Right renal cortex interstitium (tissue), 3 donors: ENCODE measurements around the gene MAOA. TPM values are rescaled to one million over a fixed set of nuclear protein-coding genes. Genes with fewer than 3 reads are reported as not detected.

ENCODE experiments used
- DNase-seq, 3 donors: peaks; one replicate each; pipeline ENCODE4 v3.0.0-alpha.2; 2013; ENCODE audit warnings: low read depth in 3 of 3, low spot score in 2 of 3
- polyA plus RNA-seq, 3 donors: library from polyadenylated mRNA; unstranded; fragments of 120-200 nt; gene quantifications; one replicate each; pipeline ENCODE4 v1.2.1, GENCODE V29; 2013; ENCODE audit not compliant: insufficient read length in 3 of 3

Gene MAOA
- polyA plus RNA-seq, 3 donors = 17.9 to 29.4 (median 19.0) TPM

GRCh38 chrX:43745938-43746721 is 90.0 kb downstream of the MAOA start:
- no peak for DNase-seq

GRCh38 chrX:43747476-43747875 is 91.4 kb downstream of the MAOA start:
- no peak for DNase-seq

DNA sequence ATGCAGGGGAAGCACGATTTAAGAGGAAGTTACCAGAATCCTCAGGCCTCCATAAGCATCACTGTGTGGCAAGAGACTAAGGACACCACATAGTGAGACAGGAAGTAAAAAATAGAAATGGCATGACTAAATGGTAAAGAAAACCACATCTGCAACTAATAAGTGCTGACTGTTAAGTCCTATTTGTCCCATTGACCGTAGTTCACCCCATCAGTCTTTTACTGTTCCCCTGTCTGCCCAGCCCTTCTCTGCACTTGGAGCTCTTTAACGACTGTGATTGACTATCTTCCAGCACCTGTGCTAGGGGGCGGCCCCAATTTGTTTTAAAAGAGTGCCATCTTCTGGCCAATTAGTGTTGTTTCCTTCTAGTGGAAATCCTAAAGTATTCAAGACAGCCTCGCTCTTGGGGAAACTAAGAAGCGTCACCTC is 94.2 kb downstream of the MAOA start:
- DNase-seq = peak in 2 of 3 donors; percentile 1 to 16

DNA sequence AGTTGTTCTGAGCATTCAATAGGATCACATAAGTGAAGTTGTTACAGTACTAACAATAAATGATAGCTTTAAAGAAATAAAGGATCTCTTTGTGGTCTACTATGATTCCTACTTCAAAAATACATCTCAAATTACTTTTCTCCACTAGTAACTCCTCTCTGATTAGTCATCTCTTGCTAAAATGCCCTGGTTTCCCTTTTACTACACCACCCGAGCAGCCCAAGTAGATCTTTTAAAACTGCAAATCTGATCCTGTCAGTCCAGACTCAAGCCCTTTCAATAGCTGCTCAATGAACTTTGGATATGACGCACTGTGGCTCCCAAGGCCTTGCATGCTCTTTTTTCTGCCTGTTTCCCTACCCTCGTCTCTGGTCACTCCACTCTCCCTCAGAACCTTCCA is 97.5 kb downstream of the MAOA start:
- no peak for DNase-seq

DNA sequence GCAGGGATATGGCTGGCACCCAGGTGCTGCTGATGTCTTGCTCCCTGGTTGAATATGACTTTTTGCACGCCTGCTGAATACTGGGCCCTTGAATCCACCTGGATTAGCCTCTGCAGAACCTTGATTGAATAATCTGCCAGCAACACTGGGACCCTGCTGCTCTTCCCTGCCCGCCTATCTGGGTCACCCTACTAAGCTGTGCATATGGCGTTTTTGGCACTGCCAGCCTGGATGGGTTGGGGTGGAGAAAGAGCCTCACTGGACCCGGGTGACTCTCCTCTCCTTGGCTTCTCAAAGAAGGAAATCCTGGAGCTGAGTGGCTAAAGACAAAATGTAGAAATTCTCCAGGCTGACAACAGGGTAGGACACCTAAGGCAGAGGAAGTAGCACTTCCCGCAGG is 100.0 kb downstream of the MAOA start:
- no peak for DNase-seq

DNA sequence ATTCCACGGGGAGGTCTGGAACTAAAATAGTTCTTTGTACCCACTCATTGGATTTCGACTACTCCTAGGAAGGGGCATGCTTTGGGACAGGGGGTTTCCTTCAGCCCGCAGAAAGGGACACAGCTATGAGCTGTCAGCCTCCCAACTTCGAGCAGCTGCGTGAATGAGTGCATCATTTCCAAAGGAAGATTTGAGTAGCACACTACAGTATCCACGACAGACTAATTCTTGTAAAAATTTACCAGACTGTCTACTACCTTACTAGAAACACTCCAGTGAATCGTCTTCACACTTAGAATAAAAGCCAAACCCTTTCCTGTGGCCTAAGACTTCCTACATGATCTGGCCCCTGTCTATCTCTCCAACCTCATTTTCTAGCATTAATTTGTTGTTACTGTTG is 101.9 kb downstream of the MAOA start:
- DNase-seq = no peak

GRCh38 chrX:43785930-43786591 is 130.0 kb downstream of the MAOA start:
- no peak for DNase-seq

Other genes with a start within 250 kb of the MAOA start
- 10 to 100 TPM; 48.7 to 57.5 (median 54.4) TPM for gene MAOB, start 226.2 kb downstream of the MAOA start, polyA plus RNA-seq